Bladder microvascular endothelial cell (primary cell): ENCODE measurements around the gene YARS2. TPM values are rescaled to one million over a fixed set of nuclear protein-coding genes. Genes with fewer than 3 reads are reported as not detected.

Experiments used
- total RNA-seq: library from RNA; depleted of rRNA; stranded (reverse); fragments of >200 nt; gene quantifications from 2 replicates; pipeline ENCODE4 v1.2.3, GENCODE V29; 2014

Gene YARS2
- 30.1 and 42.0 TPM in 2 replicates for total RNA-seq

DNA sequence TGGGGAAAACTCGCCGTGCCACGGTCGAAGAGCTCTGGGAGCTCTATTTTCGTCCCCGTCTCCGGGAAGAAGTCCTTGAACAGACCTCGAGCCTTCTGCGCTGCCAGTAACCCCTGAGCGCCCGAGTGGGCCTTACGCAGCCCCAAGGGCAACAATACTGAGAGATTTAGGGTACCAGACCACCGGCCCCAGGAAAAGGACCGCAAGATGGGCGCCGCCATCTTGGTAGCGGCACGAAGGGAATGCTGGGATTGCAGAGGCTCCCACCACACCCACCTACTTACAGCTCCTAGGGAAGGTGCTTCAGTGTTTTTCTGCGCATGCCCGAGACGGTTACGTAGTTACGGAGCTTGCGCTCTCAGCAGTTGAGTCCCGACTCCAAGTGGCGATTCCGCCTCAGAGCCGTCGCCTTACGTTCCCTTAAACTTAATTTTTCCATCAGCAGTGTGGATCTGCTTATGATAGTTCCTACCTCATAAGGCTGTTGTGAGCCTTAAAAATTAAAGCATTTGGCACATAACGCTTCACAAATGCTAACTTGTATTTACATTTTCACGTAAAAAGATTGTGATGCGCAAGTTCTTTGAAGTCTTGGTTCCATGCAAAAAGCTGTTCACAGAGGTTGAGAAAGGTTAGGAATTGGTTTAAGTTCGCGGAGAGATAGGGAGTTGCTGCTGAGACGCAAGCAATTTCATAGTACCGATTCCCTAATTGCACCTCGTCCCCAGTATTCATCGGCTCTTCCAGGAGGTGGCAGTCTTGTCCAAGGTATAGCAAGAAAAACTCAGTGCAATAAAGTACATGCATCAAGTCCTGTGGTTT, at the start of gene YARS2:
Gene YARS2 (minus strand): TSS at position 244 of the 822 bp plus-strand sequence. CDS start 23 bp downstream, at position 221.

Other genes with a start within 250 kb of the YARS2 start
- 65.6 and 115 TPM in 2 replicates for gene DNM1L, start 76.6 kb downstream of the YARS2 start, total RNA-seq
- 0.32 and 40.6 TPM in 2 replicates for gene PKP2, start 140.9 kb upstream of the YARS2 start, total RNA-seq